ENCODE data around the gene NLRP11.
"Not testable (repeated sequence)": the region's sequence is repeated elsewhere in the genome, so short reads cannot be mapped to it uniquely, and the experiment has no call there.

NLRP11 gene

DNA sequence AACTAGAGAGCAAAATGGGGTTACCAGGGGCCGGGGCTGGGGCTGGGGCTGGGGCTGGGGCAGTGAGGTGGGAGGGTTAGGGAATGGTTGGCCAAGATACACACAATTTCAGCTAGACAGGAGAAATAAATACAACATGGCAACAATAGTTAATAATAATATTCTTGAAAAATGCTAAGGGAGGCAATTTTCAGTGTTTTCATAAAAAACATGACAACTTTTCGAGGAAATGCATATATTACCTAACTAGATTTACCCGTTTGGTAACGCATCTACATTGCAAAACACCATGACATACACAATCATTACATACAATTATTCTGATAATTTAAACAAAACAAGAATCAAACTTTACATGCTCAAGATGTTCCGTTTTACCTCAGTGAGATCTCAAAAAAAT is 50.7 kb downstream of the NLRP11 start:
- no peak for DNase-seq (ENCODE audit: low read depth in 1 of 2, low spot score in 1 of 2)

GRCh38 chr19:55778331-55778730 is 53.5 kb downstream of the NLRP11 start:
- no peak for DNase-seq (ENCODE audit: low read depth in 1 of 2, low spot score in 1 of 2)

GRCh38 chr19:55777528-55777927 is 54.3 kb downstream of the NLRP11 start:
- no peak for DNase-seq (ENCODE audit: low read depth in 1 of 2, low spot score in 1 of 2)

GRCh38 chr19:55769632-55770031 is 62.2 kb downstream of the NLRP11 start:
- DNase-seq (ENCODE audit: low read depth in 1 of 2, low spot score in 1 of 2), result not testable (repeated sequence)

DNA sequence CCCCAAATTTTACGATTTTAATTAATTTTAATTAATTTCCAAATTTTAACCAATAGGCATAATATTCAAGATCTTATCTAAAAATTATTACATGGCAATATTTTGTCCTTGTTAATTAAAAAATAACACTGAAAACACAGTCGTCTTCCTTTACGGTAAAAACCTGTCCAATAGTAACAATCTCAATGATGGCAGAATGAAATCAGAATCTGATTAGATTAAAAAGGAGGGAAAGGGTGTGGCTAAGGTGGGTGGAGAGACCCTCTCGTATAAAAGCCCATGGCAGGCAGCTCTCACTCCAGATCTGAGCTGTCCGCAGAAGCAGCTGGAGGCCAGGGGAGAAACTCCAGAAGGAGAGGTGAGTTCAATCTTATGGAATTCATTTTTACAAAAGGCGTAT is 63.0 kb downstream of the NLRP11 start, which contains the start of gene RFPL4AL1:
TSS of gene RFPL4AL1 (plus strand) at position 301 of the 400 bp plus-strand sequence. CDS start 2,687 bp downstream, outside the sequence.
- not testable (repeated sequence) for DNase-seq (ENCODE audit: low read depth in 1 of 2, low spot score in 1 of 2)

GRCh38 chr19:55766466-55766865 is 65.3 kb downstream of the NLRP11 start:
- DNase-seq (ENCODE audit: low read depth in 1 of 2, low spot score in 1 of 2), result no peak

DNA sequence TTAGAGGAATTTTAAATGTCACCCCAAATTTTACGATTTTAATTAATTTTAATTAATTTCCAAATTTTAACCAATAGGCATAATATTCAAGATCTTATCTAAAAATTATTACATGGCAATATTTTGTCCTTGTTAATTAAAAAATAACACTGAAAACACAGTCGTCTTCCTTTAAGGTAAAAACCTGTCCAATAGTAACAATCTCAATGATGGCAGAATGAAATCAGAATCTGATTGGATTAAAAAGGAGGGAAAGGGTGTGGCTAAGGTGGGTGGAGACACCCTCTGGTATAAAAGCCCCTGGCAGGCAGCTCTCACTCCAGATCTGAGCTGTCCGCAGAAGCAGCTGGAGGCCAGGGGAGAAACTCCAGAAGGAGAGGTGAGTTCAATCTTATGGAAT is 73.0 kb downstream of the NLRP11 start, which contains the start of gene RFPL4A:
TSS of gene RFPL4A (plus strand) at position 301 of the 400 bp plus-strand sequence. CDS start 2,704 bp downstream, outside the sequence.
- not testable (repeated sequence) for DNase-seq (ENCODE audit: low read depth in 1 of 2, low spot score in 1 of 2)

DNA sequence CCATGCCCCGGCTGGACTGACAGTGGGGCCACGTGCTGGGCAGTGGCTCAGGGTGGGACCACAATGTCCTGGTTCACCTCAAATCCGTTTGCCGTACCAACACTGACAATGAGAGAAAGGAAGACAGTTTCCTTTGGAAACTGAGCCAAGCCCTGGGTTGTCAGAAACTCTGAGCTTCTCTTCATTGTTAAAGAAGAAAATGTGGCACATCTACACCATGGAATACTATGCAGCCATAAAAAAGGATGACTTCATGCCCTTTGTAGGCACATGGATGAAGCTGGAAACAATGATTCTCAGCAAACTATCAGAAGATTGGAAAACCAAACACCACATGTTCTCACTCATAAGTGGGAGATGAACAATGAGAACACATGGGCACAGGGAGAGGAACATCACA is 75.0 kb downstream of the NLRP11 start:
- DNase-seq (ENCODE audit: low read depth in 1 of 2, low spot score in 1 of 2), result not testable (repeated sequence)

DNA sequence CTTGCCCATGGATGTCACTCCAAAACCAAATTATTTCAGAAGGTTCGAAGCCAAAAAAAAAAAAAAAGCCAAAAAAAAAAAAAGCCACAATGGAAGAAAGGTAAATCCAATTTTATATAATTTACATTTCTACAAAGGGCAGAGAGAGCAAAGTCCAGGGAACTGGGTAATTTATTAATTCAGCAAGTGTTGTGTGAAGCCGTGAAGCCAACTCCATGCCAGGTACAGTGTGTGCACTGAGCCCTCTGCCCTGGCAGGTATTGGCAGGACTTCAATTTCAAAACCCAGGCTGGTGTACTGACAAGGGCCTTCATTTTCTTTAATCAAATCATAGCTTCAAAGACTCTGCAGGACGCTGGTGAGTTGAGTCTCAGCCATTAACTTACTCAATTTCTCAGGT is 78.4 kb downstream of the NLRP11 start:
- no peak for DNase-seq (ENCODE audit: low read depth in 1 of 2, low spot score in 1 of 2)

GRCh38 chr19:55750715-55751114 is 81.1 kb downstream of the NLRP11 start:
- DNase-seq (ENCODE audit: low read depth in 1 of 2, low spot score in 1 of 2), result no peak

- DNase-seq (ENCODE audit: low read depth in 1 of 2, low spot score in 1 of 2), result no peak
Observed at GRCh38 chr19:55738302-55738701, 93.5 kb downstream of the NLRP11 start, which contains the start of gene NLRP9. NLRP9 (minus strand) TSS chr19:55738402; CDS start chr19:55738374, 28 bp downstream.

Data from activated T-helper 1 cell treated with anti-CD3 and anti-CD28 coated beads, Interleukin-2, amount 50 U/mL, for 16 hours (primary cell).